KG1 (cell line): ENCODE measurements around the gene CMTR1.
A peak's percentile ranks its signal among the peaks of the same experiment; 100 is the strongest.
"Not testable (repeated sequence)": the region's sequence is repeated elsewhere in the genome, so short reads cannot be mapped to it uniquely, and the experiment has no call there.

Experiments
- DNase-seq: peaks from one replicate; lab custom pipeline; 2025; lab: John Stamatoyannopoulos, UW

Gene CMTR1

DNA sequence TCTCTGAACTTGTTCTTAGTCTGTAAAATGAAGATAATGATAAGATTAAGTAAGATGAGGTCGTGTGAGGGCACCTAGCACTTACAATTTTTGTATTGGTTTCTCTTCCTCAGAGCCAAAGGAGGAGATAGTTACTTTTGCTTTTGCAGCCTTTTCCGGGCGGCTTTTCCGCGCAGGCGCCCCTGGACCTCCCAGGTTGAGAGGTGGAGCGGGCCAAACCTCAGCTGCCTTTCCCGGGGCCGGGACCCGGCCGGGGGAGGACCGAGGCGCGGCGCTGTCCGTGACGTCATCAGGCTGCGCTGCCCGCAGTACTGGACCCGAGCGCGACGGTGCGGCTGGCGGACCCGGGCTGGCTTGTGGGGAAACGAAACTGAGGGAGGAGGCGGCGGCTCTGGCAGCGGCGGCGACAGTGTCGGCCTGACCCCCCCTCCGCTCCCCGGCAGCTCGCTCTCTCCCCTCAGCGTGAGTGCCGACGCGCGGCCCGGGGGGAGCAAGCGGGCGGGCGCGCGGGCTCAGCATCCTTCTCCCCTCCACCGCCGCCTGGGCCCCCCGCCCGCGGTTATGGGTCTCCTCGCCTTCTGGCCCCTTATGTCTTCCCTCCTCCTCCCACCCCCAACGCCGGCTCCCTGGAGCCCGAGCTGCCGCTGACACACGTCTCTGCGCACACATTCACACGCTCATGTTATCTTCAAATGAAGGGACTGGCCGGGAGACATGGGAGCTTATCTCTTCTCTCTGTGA lies at the start of gene CMTR1:
TSS of gene CMTR1 (plus strand) at position 306 of the 741 bp plus-strand sequence. CDS start 2,409 bp downstream, outside the sequence.
- peak; percentile 47 for DNase-seq

DNA sequence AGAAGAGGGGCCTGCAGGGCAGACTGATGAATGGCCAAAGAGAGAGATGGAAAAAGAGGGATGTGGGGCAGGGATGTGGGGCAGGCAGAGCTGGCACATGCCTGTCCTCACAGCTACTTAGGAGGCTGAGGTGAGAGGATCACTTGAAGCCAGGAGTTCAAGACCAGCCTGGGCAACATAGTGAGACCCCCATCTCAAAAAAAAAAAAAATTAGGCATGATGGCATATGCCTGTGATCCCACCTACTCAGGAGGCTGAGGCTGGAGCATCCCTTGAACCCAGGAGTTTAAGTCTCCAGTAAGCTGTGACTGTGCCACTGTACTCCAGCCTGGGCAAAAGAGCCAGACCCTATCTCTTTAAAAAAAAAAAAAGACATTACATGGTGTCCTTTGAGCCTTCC lies 44.4 kb upstream of the CMTR1 start:
- no peak for DNase-seq

GRCh38 chr6:37389857-37390256 lies 43.2 kb upstream of the CMTR1 start:
- DNase-seq: no peak

- DNase-seq: no peak
These were observed 41.9 kb upstream of the CMTR1 start for GRCh38 chr6:37391120-37391519.

DNA sequence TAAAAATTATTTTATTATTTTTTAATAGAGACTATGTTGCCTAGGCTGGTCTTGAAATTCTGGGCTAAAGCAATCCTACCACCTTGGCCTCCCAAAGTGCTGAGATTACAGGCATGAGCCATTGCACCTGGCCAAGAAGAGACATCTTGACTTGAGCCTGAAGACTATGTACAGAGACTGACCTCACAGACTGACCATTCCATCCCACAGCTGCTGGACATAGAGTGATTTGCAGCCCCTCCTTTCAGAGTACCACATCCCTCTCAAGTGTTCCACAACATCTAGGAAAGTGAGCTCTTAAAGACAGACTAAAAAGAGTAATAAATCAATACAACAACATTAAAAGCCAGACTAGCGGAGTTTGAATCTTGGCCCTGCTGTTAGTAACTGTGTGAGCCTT lies 40.2 kb upstream of the CMTR1 start:
- no peak for DNase-seq

GRCh38 chr6:37393381-37393929 lies 39.6 kb upstream of the CMTR1 start:
- DNase-seq: no peak

DNA sequence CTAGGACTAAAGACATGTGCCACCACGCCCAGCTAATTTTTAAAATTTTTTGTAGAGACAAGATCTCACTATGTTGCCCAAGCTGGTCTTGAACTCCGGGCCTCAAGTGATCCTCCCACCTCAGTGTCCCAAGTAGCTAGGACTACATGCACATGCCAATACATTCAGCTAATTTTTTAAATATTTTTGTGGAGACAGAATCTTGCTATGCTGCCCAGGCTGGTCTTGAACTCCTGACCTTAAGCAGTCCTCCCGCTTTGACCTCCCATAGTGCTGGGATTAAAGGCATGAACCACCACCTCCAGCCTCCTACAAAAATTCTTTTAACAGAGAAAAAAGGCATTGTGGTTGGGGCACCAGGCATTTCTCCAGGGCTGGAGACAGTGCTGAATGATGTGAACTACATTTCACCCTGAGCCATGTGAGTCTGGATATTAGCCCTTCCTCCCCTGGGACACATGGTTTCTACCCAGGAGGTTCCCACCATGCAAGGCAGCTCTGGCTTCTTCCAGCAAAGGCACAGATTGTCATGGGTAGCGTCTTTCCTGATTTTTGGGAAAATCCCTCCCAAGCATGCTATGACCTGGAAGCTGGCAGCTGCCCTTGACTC lies 36.3 kb upstream of the CMTR1 start:
- no peak for DNase-seq

- no peak for DNase-seq
These were observed 33.9 kb upstream of the CMTR1 start for GRCh38 chr6:37399131-37399530.

GRCh38 chr6:37399795-37400490 lies 33.1 kb upstream of the CMTR1 start:
- DNase-seq: no peak

- not testable (repeated sequence) for DNase-seq
These were observed 31.4 kb upstream of the CMTR1 start for GRCh38 chr6:37401658-37402057.

GRCh38 chr6:37406726-37407341 lies 26.2 kb upstream of the CMTR1 start:
- DNase-seq: no peak

DNA sequence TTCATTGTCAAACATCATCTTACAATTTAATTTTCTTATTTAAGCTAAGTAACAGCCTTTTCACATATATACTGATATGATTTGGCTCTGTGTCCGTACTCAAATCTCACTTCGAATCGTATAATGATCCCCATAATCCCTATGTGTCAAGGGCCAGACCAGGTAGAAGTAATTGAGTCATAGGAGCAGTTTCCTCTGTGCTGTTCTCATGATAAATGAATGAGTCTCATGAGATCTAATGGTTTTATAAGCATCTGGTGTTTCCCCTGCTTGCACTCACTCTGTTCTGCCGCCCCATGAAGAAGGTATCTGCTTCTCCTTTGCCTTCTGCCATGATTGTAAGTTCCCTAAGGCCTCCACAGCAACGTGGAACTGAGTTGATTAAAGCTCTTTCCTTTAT lies 25.1 kb upstream of the CMTR1 start:
- DNase-seq: no peak

DNA sequence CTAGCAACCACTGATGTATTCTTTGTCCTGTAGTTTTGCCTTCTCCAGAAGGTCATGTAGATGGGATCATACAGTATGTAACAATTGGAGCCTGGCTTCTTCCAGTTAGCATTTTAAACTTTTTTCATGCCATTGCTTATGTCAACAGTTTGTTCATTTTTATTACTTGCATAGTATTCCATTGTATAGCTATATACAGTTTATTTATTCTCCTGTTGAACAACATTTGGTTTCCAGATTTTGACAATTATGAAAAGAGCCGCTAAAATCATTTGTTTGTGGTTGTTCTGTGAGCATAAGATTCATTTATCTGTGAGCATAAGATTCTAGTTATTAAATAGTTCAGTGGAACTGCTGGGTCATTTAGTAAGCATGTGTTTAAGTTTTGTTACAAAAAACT lies 23.5 kb upstream of the CMTR1 start:
- DNase-seq: no peak

DNA sequence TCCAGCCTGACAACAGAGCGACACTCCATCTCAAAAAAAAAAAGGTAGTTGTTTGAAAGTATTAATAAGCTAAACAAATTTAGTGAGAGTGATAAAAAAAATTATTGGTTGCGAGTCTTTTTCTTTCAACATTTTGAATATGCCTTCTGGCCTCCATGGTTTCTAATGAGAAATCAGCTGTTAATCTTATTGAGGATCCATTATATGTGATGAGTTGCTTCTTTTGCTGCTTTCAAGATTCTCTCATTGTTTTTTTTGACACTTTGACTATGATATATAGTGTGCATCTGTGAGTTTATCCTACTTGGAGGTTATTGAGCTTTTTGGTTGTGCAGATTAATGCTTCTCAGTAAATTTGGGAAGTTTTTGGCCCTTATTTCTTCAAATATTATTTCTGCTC lies 15.6 kb upstream of the CMTR1 start:
- no peak for DNase-seq

- DNase-seq: no peak
These were observed 14.3 kb upstream of the CMTR1 start for GRCh38 chr6:37418722-37419121.

DNA sequence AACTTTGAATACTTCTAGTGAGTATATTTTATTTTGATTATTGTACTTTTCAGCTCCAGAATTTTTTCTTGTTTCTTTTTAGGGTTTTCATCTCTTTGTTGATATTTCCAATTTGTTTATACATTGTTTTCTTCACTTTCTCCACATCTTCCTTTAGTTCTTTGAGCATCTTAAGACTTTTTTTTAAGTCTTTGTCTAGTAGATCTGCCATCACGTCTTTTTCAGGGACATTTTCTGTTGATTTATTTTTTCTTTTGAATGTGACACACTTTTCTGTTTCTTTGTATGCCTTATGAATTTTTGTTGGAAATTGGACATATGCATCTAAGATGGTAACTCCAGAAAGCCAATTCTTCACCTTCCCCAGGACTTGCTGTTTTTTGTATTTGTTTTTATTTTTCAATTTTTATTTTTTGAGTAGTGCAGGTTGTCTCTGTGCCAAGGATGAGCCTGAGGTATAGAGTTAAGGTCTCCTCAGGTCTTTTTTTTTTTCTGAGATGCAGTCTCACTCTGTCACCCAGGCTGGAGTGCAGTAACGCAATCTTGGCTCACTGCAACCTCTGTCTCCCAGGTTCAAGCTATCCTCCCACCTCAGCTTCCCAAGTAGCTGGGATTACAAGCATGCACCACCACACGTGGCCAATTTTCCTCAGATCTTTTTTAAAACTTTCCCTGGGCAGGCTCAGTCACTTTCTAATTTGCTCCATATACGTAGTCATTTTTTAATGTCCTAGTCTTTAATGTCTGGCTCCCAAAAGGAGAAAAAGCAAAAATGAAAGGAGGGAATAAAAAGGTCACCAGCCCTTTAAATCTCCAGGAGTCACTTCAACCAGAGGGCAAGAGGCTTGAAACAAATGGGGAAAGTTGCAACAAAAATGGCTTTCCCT lies 6.7 kb upstream of the CMTR1 start:
- DNase-seq: no peak

- DNase-seq: no peak
These were observed 6.0 kb upstream of the CMTR1 start for GRCh38 chr6:37426945-37427510.

DNA sequence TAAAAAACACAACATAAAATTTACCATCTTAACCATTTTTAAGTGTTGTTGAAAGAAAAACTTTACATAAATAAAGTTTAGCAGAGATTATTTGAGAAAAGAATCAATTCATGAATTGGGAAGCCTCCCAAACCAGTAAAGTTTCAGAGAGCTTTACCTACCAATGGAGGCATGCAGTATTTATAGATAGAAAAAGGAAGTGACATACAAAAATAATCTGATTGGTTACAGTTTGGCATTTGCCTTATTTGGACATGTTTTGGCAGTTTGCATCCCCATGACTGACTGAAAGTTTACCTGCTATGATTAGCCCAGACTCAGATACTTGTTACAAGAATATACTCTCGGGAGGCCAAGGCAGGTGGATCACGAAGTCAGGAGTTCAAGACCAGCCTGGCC lies 3.7 kb upstream of the CMTR1 start:
- no peak for DNase-seq

DNA sequence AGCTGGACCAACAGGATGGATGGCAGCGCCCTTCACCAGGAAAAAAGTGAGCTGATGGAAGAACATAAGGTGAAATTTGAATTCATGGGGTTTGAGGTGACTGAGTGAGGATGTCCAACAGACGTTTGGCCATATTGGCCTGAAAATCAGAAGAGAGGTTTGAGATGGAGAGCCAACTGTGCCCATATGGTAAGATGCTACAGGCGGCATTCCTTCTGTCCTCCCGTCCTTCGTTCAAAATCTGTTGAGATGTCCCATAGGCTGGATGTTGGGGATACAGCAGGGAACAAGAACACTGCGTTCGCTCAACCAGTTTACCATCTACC lies 468 bp upstream of the CMTR1 start:
- DNase-seq: no peak

DNA sequence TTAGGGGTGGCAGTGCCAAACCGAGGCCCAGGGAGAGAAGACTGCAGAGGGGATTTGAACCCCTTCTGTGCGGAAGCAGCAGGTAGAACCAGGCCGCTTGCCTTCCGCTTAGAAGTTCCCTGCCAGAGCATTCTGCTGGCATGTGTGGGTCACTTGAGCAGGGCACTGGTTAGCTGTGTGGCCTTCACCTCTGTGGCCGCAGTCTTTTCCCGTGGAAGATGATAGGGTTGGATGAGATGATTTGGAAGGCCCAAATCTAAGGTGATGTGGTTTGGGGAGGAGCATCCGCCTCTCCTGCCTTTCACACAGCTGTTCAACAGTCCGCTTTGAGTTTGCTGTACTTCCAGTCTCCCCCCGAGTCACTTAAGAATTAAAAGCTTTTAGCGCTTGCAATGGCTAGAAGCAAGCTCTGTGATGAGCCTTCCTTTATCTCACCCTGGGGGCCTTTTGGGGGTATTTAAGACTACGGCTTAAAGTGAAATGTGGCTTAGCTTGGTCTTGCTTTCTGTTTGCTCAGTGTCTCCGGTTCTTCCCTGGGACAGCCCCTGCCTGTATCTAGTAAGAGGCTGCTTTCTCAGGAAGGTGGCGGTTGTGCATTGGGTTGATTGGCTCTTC lies 743 bp downstream of the CMTR1 start:
- peak; percentile 40 for DNase-seq

- DNase-seq: no peak
These were observed 2.4 kb downstream of the CMTR1 start for GRCh38 chr6:37435373-37435772.
